Neutrophil (primary cell): ENCODE results near the gene THSD4.

Experiments
- H3K27ac ChIP-seq: fragments of 200-600 bp; sonication (generic); 2 replicates; pipeline ENCODE4 v1.5.1; 2016; ENCODE audit warnings: mild to moderate bottlenecking, moderate library complexity
- H3K27me3 ChIP-seq: fragments of 200-600 bp; sonication (generic); 2 replicates; pipeline ENCODE4 v1.6.0; 2016; ENCODE audit warnings: mild to moderate bottlenecking
- H3K36me3 ChIP-seq: fragments of 200-600 bp; sonication (generic); 2 replicates; pipeline ENCODE4 v1.5.1; 2017
- H3K4me1 ChIP-seq, 2 experiments: fragments of 200-600 bp in 1 of 2; sonication (generic) in 1 of 2; 1 replicate in 1 of 2; 2 replicates in 1 of 2; pipeline versions ENCODE4 v1.5.1 to v1.6.1; 2013 to 2016; ENCODE audit warnings: low read depth in 1 of 2, low read length in 1 of 2, mild to moderate bottlenecking in 1 of 2, moderate library complexity in 1 of 2; ENCODE audit not compliant: control insufficient read depth in 1 of 2, insufficient read depth in 1 of 2
- H3K4me3 ChIP-seq, 2 experiments: fragments of 200-600 bp in 1 of 2; sonication (generic) in 1 of 2; 1 replicate in 1 of 2; 2 replicates in 1 of 2; pipeline ENCODE4 v1.5.1; 2013 to 2016; ENCODE audit warnings: low read depth in 1 of 2, low read length in 1 of 2, mild to moderate bottlenecking in 1 of 2, moderate library complexity in 1 of 2
- H3K9me3 ChIP-seq: fragments of 200-600 bp; sonication (generic); 2 replicates; pipeline ENCODE4 v1.5.1; 2016
- TF ChIP-seq, protein P1 (sequence below): fragments of 200-600 bp; sonication (generic); IDR thresholded peaks from 2 replicates; pipeline ENCODE4 v1.5.1; 2016; ENCODE audit warnings: antibody characterized with exemption

Gene THSD4

DNA sequence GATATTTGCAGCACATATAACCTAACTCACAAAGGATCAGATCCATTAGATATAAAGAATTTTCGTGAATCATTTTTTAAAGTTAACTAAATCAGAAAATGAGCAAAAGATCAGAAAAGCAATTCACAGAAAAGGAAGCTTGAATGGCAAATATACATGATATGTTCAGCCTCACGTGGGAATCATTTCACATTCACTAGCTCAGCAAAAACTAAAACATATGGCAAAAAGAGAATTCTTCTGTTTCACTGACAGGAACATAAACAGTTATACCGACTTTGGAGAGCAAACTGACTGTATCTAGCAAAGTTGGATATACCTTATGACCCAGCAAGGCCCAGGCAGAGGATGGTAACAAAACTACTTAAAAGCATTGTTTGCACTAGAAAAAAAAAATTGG lies 661.0 kb downstream of the THSD4 start:
- no peak overlapping the region for H3K27ac ChIP-seq
- TF ChIP-seq, protein P1, sequence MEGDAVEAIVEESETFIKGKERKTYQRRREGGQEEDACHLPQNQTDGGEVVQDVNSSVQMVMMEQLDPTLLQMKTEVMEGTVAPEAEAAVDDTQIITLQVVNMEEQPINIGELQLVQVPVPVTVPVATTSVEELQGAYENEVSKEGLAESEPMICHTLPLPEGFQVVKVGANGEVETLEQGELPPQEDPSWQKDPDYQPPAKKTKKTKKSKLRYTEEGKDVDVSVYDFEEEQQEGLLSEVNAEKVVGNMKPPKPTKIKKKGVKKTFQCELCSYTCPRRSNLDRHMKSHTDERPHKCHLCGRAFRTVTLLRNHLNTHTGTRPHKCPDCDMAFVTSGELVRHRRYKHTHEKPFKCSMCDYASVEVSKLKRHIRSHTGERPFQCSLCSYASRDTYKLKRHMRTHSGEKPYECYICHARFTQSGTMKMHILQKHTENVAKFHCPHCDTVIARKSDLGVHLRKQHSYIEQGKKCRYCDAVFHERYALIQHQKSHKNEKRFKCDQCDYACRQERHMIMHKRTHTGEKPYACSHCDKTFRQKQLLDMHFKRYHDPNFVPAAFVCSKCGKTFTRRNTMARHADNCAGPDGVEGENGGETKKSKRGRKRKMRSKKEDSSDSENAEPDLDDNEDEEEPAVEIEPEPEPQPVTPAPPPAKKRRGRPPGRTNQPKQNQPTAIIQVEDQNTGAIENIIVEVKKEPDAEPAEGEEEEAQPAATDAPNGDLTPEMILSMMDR, result no peak
- H3K36me3 ChIP-seq, result no peaks in the 10 kb centered on the region
- no peak overlapping the region for H3K4me3 ChIP-seq
- no peaks in the 10 kb centered on the region for H3K9me3 ChIP-seq
- no peaks in the 10 kb centered on the region for H3K27me3 ChIP-seq
- H3K4me1 ChIP-seq, result no peaks in the 10 kb centered on the region

DNA sequence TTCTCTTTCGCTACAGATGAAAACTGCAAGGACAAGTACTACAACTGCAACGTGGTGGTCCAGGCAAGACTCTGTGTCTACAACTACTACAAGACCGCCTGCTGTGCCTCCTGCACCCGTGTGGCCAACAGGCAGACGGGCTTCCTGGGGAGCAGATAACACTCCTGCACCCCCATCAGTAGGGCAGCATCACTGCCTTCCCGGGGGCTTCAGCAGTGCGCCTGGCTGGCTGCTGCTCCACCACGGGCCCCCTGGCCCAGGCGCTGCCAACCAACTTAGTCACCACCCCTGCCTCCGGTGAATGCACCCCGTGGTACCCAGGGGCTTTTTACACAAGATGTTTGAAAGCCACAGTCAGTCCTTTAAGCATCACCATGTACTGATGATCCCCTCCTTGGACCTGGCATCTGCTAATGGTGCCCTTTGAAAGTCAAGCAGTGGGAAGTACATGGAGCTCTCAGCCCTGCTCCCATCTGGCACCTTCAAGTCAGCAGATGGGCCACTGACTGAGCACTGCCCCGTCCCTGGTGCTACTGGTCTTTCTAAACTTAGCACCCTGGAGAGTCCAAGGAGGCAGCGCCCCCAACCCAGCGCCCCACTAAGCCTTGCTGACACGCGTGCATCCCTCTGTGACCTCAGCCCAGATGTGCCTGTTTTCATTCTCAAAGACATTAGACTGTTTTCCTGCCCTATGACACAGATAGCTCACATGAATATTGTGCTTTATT lies 662.1 kb downstream of the THSD4 start:
- Histone ChIP-seq H3K36me3 (no peaks in the 10 kb centered on the region), H3K4me3 (no peak overlapping the region), H3K27ac (no peak overlapping the region), H3K9me3 (no peaks in the 10 kb centered on the region), H3K27me3 (no peaks in the 10 kb centered on the region), H3K4me1 (no peaks in the 10 kb centered on the region)
- TF ChIP-seq, protein P1, result no peak

DNA sequence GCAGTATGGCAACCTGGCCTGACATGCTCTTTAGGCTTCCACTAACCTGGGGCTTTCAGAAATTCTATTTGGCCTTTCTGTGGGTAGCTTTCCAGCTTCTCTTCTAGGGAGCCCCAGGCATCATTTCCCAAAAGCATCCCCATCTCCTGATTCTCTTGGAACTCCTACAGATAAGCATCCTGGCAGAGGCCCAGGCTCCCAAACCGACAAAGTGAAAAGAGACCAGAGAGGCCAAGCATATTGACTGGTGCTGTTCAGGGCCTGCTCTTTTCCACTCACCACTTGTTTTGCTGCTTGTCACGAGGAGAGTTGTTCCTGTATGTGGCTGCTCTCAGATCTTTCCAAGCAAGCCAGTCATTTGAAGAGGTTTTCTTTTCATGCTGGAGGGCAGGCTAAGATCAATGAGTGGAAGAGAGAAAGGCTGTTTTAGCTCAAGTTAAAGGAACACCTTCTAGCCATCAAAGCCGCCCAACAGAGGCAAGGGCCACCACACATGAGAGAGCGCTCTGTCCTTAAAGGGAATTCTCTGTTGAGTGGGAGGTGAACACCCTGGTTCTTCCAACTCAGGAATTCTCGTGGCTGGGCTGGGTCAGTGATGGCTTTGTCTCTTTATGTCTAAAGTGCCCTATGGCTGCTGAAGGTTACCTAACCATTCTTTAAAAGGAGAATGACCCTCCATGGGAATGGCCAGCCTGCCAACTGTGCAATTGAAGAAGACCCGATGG lies 664.0 kb downstream of the THSD4 start:
- Histone ChIP-seq H3K27ac (no peak overlapping the region), H3K9me3 (no peaks in the 10 kb centered on the region), H3K27me3 (no peaks in the 10 kb centered on the region), H3K4me1 (no peaks in the 10 kb centered on the region), H3K36me3 (no peaks in the 10 kb centered on the region), H3K4me3 (no peak overlapping the region)
- TF ChIP-seq, protein P1, result no peak

DNA sequence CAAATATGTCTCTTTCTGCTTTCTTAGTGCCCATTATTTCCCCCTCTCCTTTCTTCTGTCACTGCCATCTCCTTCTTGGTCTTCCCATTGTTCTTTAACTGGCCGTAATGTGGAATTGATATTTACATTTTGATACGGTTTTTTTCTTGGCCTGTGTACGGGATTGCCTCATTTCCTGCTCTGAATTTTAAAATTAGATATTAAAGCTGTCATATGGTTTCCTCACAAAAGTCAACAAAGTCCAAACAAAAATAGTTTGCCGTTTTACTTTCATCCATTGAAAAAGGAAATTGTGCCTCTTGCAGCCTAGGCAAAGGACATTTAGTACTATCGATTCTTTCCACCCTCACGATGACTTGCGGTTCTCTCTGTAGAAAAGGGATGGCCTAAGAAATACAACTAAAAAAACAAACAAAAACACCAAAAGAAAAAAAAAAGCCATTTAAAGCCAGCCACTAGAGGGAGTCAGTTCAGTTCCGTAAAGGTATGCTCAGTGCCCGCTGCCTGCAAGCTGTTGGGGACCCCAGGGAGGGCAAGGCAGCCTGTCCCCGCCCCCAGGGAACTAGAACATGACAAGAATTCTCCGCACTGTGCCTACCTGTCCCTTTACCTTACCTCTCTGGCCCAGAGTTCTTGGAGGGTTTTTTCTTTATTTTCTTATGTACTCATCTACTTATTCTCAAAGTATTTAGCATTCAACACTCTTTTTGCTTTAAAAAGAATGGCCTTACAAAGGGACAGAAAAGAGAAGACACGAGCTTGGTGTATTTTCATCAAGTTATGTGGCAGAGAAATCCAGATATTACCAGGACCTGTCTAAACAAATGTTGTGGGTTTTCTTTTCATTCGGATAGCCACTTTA lies 665.1 kb downstream of the THSD4 start:
- TF ChIP-seq, protein P1, result no peak
- Histone ChIP-seq H3K27me3 (no peaks in the 10 kb centered on the region), H3K4me3 (no peak overlapping the region), H3K36me3 (no peaks in the 10 kb centered on the region), H3K27ac (no peak overlapping the region), H3K9me3 (no peaks in the 10 kb centered on the region), H3K4me1 (no peaks in the 10 kb centered on the region)

DNA sequence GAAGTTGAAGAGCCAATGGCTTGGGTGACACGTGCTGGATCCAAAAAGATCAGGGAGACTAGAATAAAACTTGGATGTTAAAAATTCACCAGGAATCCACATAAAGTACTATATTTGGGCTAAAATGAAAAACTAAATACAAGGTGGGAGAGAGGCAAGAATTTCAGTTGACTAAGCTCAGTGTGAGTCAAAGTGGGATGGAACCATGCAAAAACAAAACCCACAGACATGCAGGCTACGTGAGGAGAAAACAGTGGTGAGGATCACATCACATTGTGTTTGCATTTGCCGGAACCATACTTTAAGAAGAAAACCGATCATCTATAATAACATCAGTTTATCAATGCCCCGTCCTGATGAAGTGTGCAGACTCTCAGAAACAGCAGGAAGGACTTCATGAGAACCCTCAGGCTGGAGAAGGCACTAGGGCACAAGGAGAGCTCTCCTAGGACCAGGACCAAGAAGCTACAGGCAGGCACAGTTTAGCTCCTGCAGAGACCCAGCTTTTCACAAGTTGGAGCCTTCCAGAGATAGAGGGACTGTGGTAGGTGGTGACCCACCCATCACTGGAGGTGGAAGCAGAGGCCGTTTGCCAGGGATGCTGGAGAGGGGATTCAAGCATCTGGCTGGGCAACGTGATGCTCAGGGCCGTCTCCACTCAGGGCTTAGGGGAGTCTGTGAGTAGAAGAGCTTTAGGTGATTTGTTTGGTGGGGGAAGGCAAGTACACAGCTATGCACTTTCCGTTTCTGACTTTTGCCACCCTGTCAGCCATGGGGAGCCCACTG lies 666.1 kb downstream of the THSD4 start:
- TF ChIP-seq, protein P1, result no peak
- no peak overlapping the region for H3K27ac ChIP-seq
- H3K36me3 ChIP-seq, result no peaks in the 10 kb centered on the region
- H3K27me3 ChIP-seq, result no peaks in the 10 kb centered on the region
- H3K4me3 ChIP-seq, result no peak overlapping the region
- no peaks in the 10 kb centered on the region for H3K4me1 ChIP-seq
- H3K9me3 ChIP-seq, result no peaks in the 10 kb centered on the region
